DMS 273 (cell line): ENCODE measurements around the gene MRLN.

Experiments used
- DNase-seq: peaks from one replicate; lab custom pipeline; 2025; ENCODE audit not compliant: unreplicated experiment; lab: John Stamatoyannopoulos, UW

The MRLN gene

DNA sequence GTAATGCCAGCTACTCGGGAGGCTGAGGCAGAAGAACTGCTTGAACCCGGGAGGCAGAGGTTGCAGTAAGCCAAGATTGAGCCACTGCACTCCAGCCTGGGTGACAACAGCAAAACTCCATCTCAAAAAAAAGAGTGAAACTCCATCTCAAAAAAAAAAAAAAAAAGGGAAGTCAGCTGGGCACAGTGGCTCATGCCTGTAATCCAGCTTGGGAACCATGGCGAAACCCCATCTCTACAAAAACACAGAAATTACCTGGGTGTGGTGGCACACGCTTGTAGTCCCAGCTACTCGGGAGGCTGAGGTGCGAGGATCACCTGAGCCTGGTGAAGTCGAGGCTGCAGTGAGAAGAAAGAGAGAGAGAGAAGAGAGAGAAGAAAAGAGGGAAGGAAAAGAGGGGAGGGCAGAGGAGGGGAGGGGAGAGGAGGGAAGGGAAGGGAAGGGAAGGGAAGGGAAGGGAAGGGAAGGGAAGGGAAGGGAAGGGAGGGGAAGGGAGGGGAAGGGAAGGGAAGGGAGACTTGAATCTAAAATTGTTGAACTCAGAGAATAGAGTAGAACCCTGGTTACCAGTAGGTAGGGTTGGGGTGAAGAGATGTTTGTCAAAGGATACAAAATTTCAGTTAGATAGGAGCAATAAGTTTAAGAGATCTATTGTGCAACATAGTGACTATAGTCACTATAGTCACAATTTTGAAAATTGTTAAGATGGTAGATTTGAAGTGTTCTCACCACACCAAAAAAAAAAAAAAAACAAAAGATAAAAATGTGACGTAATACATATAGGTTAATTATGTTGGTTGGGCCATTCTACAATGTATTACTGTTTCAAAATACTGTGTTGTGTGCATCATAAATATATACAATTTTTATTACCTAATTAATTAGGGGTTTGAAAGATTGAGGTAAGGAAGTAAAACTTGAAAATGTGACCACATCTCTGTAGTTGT, 46.1 kb downstream of the MRLN start:
- DNase-seq: no peak

DNA sequence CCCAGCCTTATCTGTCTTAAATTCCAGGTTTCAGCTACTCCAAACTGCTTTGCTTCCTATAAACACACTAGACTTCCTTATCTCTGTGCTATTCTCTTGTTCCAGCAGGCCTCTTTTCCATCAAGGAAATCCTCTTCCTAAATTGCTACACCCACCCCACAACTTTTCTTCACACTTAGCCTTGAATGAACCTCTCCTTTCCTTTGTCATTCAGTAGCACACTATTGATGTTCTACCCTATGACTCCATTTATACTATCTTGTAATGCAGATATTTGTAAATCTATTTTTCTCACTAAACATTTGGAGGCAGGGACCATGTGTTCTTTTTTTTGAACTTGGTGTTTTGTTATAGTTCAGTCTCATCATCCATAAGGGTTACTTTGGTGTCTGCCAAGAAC, 47.3 kb downstream of the MRLN start:
- DNase-seq: no peak

DNA sequence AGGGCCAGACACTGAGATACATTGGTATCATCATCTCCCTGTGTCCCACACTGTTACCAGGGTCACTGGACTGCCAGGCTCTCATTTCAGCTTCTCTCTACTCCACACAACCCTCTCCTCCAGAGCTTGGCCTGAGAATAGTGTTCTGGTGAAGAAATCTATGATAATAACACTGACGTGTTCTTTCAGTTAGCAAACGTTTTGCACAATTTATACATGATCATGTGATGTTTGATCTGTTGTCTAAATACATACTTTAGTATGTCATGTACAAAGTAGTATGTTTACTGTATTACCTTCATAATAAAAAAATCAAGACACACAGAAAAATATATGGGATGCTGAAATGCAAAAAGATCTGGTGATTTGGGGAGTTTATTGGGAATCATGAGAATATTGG, 48.6 kb downstream of the MRLN start:
- no peak for DNase-seq

DNA sequence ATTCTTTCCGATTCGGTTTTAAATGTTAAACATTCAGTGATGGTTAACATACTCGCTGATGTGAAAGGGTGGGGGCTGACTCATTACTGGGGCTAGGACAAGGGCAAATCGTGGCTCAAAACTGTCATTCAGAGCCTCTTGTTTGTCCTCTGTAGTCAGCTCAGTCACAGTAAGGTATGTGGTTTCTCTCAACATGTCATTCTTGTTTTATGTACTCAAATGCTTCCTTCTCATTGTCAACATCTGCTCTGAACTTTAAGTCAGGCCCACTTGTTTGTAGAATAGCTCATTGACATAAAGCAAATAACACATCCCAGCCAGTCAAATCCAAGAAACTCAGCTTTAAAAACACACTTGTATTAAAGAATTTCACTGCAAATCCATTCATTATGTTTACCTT, 50.9 kb downstream of the MRLN start:
- DNase-seq: no peak

DNA sequence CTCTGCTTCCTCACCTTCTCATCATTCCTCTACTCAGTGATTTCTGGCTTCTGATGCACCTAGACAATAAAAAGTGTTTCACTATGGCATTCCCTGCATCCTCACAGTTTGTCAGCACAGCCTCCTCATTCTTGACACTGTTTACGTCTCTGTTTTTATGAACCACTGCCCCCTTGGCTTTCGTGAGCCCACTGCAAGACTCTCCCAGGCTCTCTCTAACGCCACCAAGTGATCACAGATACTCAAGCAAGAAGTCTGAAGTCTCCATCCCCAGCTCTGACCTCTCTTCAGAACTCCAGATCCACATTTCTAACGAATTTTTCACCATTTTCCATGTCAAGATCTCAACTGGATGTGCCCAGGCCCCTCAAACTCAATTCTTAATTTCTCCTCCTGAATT, 52.5 kb downstream of the MRLN start:
- peak; percentile 4 for DNase-seq

DNA sequence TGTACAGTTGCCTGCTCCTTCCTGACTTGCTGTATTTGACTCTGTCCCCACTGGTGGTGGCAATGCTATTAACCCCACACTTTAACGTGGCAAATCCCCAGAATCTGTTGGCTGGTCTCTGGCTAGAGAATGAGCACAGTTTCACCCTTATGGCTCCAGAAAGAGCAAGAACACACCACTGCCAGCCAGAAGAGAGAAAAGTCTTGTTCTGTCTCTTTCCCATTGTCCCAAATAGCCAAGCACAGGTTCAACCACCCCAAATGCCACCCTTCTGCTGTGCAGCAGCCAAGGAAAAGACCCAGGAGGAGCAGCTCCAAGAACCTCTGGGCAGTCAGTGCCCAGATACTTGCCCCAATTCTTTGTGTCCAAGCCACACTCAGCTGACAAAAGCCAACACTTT, 54.9 kb downstream of the MRLN start:
- DNase-seq: no peak

DNA sequence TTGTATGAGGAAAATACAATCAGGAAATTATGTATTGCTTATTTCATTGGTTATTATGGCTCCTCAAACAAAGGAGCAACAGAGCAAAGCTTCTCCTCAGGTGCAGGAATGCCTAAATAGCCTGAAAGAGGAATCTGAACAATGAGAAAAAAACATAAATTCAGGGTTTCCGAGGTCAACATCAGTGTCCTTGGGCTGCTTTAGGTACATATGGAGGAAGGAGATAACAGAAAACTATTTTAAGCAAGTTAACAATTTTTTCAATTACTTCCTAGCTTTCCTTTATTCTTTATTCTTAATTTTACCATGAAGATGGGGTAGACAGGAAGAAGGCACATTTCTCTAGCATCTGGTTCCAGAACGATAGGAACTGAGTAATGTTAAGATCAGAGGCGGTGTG, 57.6 kb downstream of the MRLN start:
- DNase-seq: no peak

DNA sequence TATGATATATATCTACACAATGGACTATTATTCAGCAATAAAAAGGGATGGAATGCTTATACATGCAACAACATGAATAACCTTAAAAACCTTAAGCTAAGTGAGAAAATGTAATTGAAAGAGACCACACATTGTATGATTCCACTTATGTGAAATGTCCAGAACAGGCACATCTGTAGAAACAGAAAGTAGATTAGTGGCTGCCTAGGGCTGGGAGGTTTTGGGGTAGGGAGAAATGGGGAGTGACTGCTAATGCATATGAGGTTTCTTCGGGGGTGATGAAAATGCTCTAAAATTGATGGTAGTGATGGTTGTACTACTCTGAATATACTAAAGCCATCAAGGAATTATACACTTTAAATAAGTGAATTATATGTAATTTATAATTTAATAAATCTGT, 58.3 kb downstream of the MRLN start:
- no peak for DNase-seq

DNA sequence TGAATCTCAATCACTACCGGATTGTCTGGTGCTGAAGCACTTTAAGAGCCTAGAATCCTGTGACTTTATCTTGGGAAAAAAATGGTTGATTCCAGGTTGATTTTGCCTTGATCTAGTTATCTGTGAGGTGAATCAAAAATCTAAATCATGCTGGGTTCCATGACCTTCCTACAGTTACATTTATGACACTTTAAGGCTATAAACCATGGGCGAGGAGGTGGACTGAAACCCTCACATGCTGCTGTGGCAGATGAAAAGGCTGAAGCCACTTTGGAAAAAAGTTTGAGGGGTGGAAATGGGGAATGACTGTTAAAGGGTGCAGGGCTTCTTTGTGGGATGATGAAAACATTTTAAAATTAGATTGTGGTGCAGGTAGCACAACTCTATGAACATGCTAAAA, 61.1 kb downstream of the MRLN start:
- no peak for DNase-seq

DNA sequence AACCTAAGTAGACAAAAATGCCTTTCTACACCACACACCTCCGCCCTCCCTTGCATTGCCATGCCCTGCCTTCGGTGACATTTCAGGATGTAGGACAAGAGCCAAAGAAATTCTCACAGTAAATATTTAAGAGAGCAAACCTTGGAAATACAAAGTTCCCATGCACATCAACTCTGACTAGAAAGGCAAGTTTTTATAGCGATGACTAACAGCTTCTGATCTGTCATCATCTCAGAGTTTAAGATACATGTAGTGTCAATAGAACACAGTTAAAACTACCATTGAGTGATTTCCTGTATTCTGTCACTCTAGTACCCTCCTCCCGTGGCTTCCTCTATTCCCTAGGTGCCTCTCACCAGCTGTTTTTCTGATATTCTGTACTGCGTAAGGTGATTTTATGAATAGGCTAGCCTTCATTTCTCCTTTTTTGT, 64.3 kb downstream of the MRLN start:
- DNase-seq: no peak

DNA sequence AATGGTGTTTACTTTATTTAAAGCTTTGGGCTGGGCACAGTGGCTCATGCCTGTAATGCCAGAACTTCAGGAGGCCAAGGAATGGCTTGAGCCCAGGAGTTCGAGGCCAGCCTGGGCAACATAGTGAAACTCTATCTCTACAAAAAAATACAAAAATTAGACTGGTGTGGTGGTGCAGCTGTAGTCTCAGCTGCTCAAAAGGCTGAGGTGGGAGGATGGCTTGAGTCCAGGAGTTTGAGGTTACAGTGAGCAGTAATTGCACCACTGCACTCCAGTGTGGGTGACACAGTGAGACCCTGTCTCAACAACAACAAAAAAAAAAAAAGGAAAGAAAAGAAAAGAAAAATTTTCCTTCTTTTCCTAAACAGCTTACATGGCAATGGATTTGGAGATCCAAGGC, 65.6 kb downstream of the MRLN start:
- DNase-seq: no peak
